Fibroblast of skin of left quadriceps (primary cell): ENCODE measurements around the gene EXOSC10.
"Not testable (repeated sequence)": the region's sequence is repeated elsewhere in the genome, so short reads cannot be mapped to it uniquely, and the experiment has no call there.

ENCODE experiments used
- DNase-seq, 2 experiments: peaks; one replicate each; pipeline ENCODE4 v3.0.0-alpha.2; 2013; ENCODE audit warnings: low read depth in 2 of 2

The EXOSC10 gene

GRCh38 chr1:11109047-11109760 lies 9.5 kb upstream of the EXOSC10 start:
- no peak for DNase-seq

- no peak for DNase-seq
Measured at GRCh38 chr1:11107599-11107998, 7.9 kb upstream of the EXOSC10 start.

GRCh38 chr1:11105586-11105985 lies 5.9 kb upstream of the EXOSC10 start:
- no peak for DNase-seq

GRCh38 chr1:11101347-11101746 lies 1.7 kb upstream of the EXOSC10 start:
- DNase-seq: no peak

- not testable (repeated sequence) for DNase-seq
Measured at GRCh38 chr1:11100806-11101205, 1.1 kb upstream of the EXOSC10 start.

GRCh38 chr1:11100149-11100493 lies 452 bp upstream of the EXOSC10 start:
- no peak for DNase-seq

- no peak for DNase-seq
Measured at GRCh38 chr1:11098931-11099309, 749 bp downstream of the EXOSC10 start.

- DNase-seq: not testable (repeated sequence)
Measured at GRCh38 chr1:11083784-11084183, 15.9 kb downstream of the EXOSC10 start.

- DNase-seq: no peak
Measured at GRCh38 chr1:11080931-11081330, 18.7 kb downstream of the EXOSC10 start.

- peak in 1 of 2 experiments; percentile 46 for DNase-seq
Measured at GRCh38 chr1:11078631-11079030, 21.0 kb downstream of the EXOSC10 start.

- not testable (repeated sequence) for DNase-seq
Measured at GRCh38 chr1:11073398-11073797, 26.3 kb downstream of the EXOSC10 start.

- DNase-seq: no peak
Measured at GRCh38 chr1:11072216-11072917, 27.3 kb downstream of the EXOSC10 start.

GRCh38 chr1:11071463-11072215 lies 28.0 kb downstream of the EXOSC10 start:
- no peak for DNase-seq

- DNase-seq: no peak
Measured at GRCh38 chr1:11070876-11071275, 28.8 kb downstream of the EXOSC10 start.

GRCh38 chr1:11068600-11069473 lies 30.8 kb downstream of the EXOSC10 start:
- no peak for DNase-seq

- DNase-seq: no peak
Measured at GRCh38 chr1:11067716-11068599, 31.7 kb downstream of the EXOSC10 start.

GRCh38 chr1:11065796-11066195 lies 33.9 kb downstream of the EXOSC10 start:
- no peak for DNase-seq

- DNase-seq: no peak
Measured at GRCh38 chr1:11064942-11065341, 34.7 kb downstream of the EXOSC10 start.

- DNase-seq: not testable (repeated sequence)
Measured at GRCh38 chr1:11063937-11064537, 35.6 kb downstream of the EXOSC10 start.

GRCh38 chr1:11062965-11063401 lies 36.7 kb downstream of the EXOSC10 start:
- peak in 1 of 2 experiments; percentile 20 for DNase-seq
